ENCODE measurements around the gene LDAH.
A peak's percentile ranks its signal among the peaks of the same experiment; 100 is the strongest.

LDAH gene

DNA sequence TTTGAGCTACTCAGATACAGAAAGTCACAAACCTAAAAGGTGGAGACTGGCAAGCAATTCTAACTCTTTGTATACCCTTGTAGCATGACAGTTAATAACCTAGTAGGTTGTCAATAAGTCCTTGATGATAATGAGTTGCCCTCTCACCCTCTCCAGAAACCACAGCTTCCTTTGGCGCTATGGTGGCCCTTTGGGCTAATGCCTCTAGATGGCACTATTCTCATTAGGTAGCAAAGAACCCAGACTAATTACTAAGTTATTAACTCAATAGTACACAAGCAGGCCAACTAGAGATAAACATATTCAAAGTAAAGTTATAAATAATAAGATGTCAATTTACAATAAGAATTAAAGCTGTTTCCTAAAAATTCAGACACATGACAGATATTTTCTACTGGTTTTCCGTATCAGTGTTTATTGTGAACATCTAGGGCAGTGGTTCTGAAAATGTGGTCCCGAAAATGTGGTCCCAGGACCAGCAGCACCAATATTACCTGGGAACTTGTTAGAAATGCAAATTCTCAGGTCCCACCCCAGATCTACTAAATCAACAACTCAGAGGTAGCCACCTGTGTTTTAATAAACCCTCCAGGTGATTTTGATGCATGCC, 41.1 kb downstream of the LDAH start:
- DNase-seq (ENCODE audit: low spot score), result peak; percentile 33

DNA sequence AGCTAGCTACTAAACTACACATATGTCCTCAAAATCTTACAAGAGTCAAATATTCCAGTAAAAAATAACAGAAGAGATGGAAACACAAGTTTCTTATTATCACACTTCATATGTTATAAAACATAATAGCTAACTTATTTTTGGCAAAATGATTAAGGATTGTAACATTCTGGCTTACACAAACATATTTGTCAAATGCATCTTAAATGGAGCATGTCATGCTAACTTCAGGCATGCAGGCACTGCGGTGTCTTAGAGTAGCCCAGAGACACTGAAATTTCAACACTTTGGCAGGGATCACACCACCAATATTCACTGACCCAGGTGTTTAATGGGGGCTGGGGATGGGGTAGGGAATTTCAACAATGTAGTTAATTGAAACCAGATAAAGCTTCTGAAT, 51.6 kb downstream of the LDAH start:
- no peak for DNase-seq (ENCODE audit: low spot score)

DNA sequence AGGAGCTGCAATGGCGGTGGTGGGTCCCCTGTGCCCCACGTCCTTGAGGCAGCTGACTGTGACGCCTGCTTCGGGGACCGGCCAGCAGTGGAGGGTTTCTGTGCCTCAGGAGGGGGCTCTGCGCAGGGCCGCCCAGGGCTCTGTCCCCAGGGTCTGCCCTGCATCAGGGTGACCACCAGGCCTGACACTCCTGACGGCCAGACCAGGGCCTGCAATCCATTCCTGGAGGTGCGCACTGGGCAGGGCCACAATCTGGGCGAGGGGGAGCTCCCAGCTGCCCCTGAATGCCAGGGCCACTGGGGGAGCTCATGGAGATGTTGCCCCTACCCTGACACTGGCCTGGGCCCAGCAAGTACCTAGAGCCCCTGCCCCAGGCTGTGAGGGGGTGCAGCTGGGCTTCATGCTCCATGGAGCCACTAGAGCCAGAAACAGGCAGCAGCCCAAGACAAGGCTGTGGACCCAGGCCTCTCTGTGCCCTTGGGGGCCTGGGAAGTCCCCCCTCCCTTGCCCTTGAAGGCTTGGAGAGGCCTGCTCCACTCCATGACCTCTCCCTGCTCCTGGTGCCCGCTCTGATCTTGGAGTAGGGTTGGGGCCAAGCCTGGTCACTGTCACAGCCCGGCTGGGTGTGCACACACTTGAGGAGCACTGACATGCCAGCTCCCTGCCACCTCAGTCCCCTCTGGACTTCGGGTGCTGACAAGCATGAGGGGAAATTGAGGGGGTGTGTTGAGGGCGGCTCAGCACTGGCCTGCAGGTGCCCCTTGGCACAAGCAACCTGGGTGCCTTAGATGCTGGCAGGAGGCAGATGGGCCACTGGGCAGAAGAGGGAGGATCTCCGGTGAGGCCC, 55.9 kb downstream of the LDAH start:
- no peak for DNase-seq (ENCODE audit: low spot score)

DNA sequence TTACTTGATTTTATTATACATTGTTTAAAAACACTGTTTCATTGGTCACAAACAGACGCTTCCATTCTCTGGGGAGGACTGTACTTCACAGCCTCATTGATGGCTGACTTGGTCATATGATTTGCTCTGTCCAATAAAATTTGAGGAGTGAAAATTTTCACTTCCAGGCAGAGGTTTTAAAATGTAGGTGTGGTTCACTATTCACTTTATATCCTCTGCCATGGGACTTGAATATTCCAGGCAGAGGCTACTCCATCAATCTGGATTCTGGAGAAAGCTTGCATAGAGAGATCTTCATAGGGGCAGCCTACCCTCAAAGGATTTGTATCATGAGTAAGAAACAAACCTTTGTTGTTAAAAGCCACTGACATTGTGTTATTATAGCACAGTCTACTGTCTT, 56.7 kb downstream of the LDAH start:
- no peak for DNase-seq (ENCODE audit: low spot score)

DNA sequence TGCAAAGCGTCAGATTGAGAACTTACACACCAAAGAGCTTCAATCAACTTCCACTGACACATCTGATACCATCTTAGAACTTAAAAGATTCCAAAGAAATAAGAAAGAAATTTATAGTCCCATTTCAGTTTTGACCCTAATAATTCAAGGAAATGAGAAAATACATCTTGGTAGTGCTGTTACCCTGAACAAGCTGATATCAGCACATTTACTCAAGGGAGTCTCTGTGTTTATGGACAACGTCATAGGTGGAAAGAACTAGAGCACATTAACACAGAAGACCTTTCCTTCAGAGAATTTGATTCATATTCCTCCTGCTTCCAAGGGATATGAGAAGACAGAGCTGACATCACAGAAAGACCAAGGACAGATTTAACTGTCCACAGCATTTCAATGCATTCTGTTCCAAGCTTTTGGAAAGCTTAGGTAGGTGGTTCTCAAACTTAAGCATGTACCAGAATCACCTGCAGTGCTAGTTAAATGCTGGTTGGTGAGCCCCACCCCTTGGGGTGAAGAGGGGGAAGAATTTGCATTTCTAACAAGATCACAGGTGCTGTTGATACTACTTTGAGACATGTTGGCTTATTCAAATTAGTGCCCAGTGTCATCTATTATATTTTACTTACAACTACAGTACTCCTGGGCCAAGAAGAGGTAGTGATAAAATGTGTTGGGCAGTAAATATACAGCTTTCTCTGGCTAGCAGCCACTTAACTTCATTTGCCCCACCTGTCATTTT, 59.8 kb downstream of the LDAH start:
- DNase-seq (ENCODE audit: low spot score), result no peak

DNA sequence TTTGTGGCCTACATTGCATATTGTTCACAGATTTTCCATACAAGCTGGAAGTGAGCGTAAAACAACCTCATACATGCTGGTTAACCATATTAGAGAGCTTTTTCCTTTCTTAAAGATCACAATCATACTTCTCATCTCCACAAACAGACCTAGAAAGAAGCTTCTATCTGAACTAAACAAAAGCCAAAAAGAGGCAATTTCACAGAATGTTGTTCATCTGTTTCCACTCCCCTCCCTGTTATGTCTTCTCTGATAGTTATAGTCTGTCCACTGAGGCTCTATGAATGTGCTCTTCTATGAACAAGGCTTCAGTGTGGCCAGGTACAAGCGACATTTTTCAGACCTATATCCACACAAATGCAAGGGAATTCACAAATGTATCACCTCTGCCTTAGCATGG, 63.4 kb downstream of the LDAH start:
- DNase-seq (ENCODE audit: low spot score), result no peak

DNA sequence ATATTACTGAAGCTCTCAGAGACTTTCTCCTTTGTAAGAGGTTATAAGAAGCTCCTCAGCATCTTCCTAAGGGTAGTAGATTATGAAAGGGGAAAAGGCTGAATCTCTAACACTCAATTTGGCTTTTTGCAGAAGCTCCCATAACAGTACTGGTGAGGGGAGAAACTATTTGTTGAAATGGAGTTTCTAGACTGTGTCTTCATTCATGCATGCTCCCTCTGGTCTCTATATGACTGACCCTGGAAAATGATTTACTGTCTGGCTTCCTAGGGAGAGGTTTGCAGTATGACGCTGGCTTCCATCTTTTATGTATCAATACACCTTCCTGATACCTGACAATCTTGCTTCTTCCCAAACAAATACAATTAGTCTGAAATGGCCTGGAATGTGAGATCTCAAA, 63.9 kb downstream of the LDAH start:
- no peak for DNase-seq (ENCODE audit: low spot score)

DNA sequence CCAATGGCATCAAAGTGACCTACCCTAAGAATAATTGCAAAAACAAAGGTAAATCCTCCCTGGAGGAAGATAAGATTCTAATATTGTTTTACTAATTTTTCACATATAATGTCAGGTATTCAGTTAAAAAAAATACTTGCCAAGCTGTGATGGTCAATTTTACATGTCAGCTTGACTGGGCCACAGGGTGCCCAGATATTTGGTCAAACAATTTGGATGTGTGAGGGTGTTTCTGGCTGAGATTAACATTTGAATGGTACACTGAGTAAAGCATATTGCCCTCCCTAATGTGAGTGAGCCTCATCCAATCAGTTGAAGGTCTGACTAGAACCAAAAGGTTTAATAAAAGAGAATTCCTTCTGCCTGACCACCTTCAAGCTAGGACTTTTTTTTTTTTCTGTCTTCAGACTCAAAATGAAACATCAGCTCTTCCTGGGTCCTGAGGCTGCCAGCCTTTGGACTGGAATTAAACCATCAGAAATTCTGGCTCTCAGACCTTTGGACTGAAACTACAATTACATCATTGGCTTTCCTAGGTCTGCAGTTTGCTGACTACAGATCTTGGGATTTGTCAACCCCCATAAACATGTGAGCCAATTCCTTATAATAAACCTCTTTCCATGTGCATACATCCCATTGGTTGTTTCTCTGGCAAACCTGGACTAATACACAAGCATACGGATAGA, 65.4 kb downstream of the LDAH start:
- DNase-seq (ENCODE audit: low spot score), result no peak

DNA sequence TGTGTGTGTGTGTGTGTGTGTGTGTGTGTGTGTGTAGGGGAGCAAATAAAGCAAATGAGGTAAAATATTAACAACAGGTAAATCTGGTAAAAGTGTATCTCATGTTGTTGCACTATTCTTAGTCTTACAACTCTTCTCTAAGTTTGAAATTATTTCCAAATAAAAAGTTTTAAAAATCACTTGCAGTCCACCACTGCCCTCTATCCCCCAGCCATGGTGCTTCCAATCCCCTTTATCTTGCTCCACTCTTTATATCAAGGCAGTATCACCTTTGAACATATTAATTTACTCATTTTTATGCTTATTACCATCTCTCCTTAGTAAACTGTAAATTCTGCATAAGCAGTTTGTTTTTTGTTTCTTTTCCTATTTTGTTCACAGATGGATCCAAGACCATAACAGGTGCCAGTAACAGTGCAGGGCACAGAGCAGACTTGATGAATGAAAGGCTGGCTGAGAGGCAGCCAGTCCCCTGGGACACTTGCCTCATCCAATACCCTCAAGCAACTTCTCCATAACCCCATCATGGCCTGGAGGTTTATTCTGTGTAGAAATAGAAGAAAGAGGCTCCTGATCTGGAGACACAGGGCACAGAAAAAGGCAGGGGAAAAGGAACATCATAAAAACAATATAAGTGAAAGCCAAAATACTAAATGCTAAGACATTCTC, 67.6 kb downstream of the LDAH start:
- DNase-seq (ENCODE audit: low spot score), result no peak

DNA sequence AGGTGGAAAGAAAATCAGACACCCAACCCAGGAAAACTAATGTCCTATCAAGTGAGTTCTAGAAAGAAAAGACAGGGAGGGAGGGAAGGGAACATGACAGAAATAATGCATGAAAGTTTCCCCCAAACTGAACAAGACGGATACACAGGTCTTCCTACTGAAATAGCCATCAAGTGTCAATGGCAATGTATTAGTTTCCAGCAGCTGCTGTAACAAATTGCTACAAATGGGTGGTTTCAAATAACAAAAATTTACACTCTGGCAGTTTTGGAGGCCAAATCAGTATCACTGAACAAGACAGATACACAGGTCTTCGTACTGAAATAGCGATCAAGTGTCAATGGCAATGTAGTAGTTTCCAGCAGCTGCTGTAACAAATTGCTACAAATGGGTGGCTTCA, 70.6 kb downstream of the LDAH start:
- no peak for DNase-seq (ENCODE audit: low spot score)

DNA sequence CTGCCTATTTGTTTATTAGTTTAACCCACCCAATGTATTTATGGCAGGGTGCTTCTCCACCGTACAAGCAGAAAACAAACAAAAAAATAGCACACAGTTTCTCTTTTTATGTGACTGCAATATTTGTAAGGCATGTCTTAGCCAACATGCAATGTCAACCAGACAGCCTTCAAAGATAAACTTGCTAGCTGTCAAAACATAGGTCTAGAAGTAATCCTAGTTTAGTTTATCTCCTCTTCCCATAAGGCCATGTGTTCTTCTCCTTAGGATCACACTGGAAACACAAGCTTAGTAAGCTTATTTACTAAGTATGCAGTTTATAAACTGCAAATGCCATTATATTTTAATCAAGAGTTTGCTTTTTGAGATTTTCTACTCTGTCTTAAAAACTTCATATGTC, 75.6 kb downstream of the LDAH start:
- DNase-seq (ENCODE audit: low spot score), result no peak

DNA sequence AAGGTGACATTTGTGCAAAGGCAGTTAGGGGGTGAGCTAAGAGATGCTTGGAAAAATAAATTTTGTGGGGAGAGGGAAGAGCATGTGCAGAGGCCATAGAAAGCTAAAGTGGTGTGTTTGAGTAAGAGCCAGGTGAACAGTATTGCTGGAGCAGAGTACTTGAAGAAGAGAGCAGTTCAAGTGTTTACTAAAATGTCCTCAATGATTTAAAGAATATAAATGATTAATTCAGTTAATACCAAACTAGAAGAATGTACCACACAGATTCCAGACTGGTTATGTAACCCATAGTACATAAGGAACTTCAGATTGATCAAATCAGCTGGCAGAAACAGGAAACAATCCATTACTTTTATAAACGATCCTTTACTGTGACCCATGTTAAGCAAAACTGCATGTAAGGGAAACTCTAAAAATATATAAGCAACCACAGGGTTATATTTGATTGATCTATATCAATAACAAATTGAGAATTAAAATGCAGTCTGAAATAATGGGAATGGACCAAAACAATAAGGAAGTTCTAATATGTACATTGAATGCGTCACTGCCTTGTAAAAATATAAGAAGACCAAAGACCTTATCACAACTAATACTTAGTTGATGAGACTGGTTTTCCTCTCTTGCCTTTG, 76.9 kb downstream of the LDAH start:
- no peak for DNase-seq (ENCODE audit: low spot score)

DNA sequence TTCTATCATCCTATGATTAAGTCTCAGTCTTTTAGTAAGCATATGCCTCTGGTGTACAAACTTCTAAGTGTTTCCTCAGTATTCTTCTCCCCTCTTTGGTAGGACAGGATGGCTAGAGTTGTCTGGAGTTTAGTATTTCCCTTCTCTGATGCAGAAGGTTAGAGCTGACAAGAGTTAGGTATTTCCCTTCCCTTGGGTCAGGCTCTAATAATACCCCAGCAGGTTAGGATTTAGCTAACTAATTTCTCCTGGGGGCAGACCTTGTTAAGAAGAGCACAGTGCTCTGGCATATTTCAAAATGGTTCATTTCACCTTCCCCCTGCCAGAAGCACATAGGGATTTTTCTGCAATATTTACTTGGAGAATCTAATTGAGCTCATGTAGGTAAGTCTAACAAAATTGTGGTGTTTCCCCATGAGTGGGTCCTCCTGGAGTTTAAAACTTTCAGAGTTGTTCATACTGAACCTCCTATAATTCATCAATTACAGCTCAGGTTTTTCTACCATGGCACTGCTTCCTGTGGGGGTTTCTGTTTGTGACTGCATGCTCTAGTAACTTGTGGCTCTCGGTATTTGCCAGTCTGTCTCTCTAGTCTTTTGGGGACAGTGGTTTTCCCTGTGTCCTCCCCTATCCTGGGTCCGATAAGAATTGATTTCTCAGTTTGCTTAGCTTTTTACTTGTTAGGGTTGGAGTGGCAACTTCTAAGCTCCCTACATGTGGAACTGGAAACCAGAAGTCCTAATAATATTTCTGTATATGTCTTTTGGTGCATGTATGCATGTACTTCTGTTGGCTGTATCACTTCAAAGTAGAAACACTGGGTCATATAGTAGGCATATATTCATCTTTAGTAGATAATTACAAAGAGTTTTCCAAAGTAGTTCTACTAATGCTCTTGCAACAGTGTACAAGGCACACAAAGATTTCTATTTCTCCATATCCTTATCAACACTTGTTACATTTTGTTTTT, 78.2 kb downstream of the LDAH start:
- DNase-seq (ENCODE audit: low spot score), result no peak

DNA sequence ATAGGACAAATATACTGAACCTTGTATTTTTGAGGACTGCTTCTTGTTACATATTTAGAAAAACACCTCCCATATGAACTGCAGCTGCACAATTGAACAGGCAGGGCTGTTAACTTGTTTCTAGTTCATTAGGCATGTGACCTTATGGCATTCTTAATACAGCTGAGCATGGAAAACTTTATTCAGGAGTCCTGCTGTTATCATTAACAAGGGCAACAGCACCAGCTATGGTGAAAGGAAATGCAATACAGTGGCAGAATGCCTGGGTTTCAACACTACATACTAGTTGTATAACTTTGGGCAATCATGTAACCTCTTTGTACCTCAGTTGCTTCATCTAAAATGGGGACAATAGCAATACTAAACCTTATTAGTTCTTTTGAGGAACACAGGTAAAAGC, 84.1 kb downstream of the LDAH start:
- no peak for DNase-seq (ENCODE audit: low spot score)

DNA sequence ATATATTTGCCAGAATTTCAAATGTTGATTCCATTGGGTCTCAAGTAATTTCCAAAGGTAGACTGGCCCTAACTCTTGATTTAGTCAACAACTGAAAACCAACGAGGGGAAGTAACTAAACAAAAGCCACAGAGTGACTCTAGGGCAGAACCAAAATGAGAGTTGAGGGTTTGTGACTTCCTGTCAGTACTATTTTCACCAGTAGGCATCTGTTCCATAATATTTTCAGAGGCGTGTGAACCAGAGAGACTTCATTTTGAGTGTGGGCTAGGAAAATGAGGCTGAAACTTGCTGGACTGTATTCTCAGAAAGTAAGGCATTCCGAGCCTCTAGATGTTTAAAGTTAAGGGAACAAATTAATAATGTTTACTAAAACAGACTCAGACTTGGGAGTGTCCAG, 85.4 kb downstream of the LDAH start:
- DNase-seq (ENCODE audit: low spot score), result no peak

DNA sequence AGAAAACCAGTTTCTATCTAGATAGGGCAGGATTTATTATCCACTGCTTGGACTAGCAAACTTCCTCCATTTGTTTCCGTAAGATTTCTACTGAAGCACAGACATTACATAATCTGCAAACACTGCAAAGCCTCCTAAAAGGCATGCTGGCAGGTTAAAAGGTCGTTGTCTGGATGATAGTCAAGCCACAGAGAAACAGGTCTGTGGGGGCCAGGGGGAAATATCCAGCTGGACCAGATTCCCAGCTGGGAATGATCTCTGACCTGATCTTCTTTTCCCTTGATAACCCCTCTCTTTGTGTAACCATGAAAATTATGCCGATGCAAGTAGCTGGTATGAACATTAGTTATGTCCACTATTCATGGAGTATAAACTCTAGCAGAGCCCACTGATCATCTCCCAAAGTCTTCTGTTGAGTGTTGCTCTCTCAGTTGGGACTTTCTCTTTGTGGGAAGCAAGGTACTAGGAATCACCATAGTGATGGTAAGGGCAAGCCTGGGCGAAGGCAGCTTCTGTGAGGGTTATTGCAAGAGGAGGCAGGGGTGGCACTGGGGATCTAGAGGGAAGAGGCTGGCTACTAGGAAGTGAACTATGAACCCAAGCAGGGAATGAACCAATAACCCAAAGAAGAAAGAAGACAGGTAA, 94.7 kb downstream of the LDAH start:
- no peak for DNase-seq (ENCODE audit: low spot score)

DNA sequence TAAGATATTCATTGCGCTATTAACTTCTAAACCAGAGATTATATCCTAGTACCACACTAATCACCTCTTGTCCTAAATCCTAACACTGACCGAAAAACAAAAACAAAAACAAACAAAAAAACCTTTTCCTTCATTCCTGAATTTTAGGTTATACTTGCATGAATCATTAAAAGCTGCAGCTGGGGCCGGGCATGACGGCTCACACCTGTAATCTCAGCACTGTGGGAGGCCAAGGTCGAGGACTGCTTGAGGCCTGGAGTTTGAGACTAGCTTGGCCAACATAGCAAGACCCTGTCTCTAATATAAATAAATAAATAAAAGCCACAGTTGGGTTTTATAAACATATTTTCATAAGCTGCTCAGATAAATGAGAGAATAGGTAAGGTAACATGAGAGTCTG, 96.0 kb downstream of the LDAH start:
- no peak for DNase-seq (ENCODE audit: low spot score)

DNA sequence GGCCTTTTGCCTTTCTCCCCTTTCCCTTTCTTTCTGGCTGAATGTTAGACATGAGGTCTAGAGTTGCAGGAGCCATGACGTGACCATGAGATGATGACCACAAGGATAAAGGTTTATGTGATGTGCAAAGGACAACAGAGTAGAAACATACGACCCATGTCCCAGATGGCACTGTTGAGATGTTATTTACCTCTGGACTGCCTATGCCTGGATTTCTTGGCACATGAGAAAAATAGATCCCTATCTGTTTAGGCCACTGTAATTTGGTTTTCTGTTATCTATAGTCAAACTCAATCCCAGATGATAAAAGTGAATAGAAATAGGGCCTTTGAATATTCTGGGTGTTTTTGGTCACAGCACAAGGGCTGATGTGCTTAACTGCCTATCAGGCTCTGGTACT, 97.1 kb downstream of the LDAH start:
- no peak for DNase-seq (ENCODE audit: low spot score)

DNA sequence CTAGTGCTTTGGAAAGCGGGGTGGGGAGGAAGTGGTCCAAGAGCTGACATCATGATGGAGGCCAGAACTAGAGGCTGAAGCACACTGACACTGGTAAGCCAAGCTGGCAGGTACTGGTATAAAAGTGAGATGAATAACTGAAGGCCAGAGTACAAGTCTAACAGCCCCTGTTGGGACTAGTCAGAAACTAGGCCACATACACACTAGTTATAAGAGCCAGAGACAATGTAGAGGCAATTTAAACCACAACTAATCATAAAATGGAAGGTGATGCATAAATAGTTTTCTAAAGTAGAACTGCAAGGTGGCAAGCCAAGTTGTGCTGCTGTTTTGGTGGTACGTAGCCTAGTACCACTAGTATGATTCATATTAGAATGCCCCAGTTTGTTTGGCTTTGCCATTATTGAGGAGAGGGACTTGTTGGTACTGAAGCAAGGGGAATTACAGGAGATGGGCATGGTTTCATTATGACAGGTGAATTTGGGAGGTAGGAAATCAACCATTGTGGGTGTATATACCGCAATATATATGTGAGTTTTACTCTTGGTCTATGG, 98.3 kb downstream of the LDAH start:
- no peak for DNase-seq (ENCODE audit: low spot score)

DNA sequence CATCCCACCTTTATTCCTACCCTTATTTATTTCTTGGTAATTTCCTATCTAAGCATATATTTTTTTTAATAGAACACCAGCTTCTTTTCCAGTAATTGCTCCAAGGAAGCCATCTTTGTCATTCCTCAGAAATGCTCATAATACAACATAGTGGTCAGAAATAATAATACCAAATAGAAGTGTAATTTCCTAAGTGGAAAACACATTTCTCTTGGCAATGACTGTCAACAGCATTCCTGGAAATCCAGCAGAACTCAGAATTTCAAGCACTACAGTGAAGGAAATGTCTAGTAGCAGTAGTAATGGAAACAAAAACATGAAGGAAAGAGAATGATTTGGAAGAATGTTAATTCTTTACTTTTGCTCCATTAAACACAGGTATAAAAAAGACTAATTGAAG, 99.4 kb downstream of the LDAH start:
- DNase-seq (ENCODE audit: low spot score), result peak; percentile 20

Measured in AG20443 (cell line).